ENCODE measurements around the gene RC3H1. TPM values are rescaled to one million over a fixed set of nuclear protein-coding genes. Genes with fewer than 3 reads are reported as not detected.
"Not testable (repeated sequence)": the region's sequence is repeated elsewhere in the genome, so short reads cannot be mapped to it uniquely, and the experiment has no call there.

RC3H1 gene
- total RNA-seq, 1 donor from 2014 or later: 19.1 TPM

DNA sequence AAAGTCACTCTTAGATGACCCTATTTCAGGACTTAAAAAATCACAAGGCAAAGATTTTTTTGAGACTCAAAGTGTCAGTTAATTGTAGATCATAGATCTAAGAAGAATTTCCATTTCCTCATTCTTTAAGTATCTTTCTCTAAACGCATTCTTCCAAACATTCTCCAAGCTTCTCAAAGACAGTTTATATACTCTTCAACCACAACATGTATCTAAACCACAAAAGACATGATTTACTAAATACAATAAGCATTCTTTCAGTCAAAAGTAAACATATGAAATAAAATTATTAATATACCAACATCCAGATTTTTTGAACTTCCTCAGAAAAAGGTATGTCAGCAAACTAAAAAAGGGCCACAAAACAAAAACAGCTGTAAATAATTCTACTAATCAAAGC, 24.4 kb downstream of the RC3H1 start:
- Histone ChIP-seq H3K4me3 (no peak overlapping the region), H3K27ac (replicated peaks) (no peak overlapping the region), H3K27me3 (ENCODE audit: low read depth) (no peaks in the 10 kb centered on the region), H3K9me3 (replicated peaks) (no peaks in the 10 kb centered on the region), H3K36me3 (peaks cover 22% of the 10 kb centered on the region), H3K4me1 (peaks cover 53% of the 10 kb centered on the region)
- DNase-seq: no peak
- TF ChIP-seq CTCF (IDR thresholded peaks at IDR 0.05; ENCODE audit: borderline replicate concordance): no peak
- intact Hi-C loops (cut with micrococcal nuclease): no loop called here

GRCh38 chr1:173996995-173997394, 25.2 kb downstream of the RC3H1 start:
- Histone ChIP-seq H3K27me3 (ENCODE audit: low read depth) (no peaks in the 10 kb centered on the region), H3K4me3 (no peak overlapping the region), H3K4me1 (peaks cover 46% of the 10 kb centered on the region), H3K9me3 (replicated peaks) (no peaks in the 10 kb centered on the region), H3K27ac (replicated peaks) (no peak overlapping the region), H3K36me3 (peaks cover 30% of the 10 kb centered on the region)
- intact Hi-C loops (cut with micrococcal nuclease): no loop called here
- DNase-seq: no peak
- TF ChIP-seq CTCF (IDR thresholded peaks at IDR 0.05; ENCODE audit: borderline replicate concordance): no peak

DNA sequence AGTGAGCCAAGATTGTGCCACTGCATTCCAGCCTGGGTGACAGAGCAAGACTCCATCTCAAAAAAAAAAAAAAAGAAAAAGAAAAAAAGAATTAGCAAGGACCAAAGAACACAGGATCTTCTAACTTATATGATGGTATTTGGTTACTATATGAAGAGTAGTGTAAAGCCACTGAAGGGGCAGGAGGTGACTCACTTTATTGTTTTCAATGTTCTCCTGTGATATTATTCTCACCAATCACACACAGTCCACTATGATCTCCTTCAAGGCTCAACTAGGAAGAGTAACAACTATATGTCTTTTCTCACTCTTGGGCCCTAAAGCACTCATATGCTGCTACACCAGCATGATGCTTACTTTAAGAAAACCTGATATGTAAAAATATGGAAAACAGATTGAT, 26.7 kb downstream of the RC3H1 start:
- intact Hi-C loops (cut with micrococcal nuclease): no loop called here

GRCh38 chr1:173993948-173994347, 28.2 kb downstream of the RC3H1 start:
- H3K27me3 ChIP-seq (ENCODE audit: low read depth); intact Hi-C loops (cut with micrococcal nuclease); H3K9me3 ChIP-seq (replicated peaks); H3K27ac ChIP-seq (replicated peaks); H3K4me3 ChIP-seq; DNase-seq: not testable (repeated sequence)
- Histone ChIP-seq H3K36me3 (peaks cover 56% of the 10 kb centered on the region), H3K4me1 (peaks cover 17% of the 10 kb centered on the region)

More for the DNA sequence above, 26.7 kb downstream of the RC3H1 start:
- no peak for DNase-seq
- Histone ChIP-seq H3K36me3 (peaks cover 45% of the 10 kb centered on the region), H3K4me1 (peaks cover 31% of the 10 kb centered on the region), H3K27ac (replicated peaks) (no peak overlapping the region), H3K27me3 (ENCODE audit: low read depth) (no peaks in the 10 kb centered on the region), H3K9me3 (replicated peaks) (no peaks in the 10 kb centered on the region), H3K4me3 (no peak overlapping the region)
- TF ChIP-seq CTCF (IDR thresholded peaks at IDR 0.05; ENCODE audit: borderline replicate concordance): no peak

DNA sequence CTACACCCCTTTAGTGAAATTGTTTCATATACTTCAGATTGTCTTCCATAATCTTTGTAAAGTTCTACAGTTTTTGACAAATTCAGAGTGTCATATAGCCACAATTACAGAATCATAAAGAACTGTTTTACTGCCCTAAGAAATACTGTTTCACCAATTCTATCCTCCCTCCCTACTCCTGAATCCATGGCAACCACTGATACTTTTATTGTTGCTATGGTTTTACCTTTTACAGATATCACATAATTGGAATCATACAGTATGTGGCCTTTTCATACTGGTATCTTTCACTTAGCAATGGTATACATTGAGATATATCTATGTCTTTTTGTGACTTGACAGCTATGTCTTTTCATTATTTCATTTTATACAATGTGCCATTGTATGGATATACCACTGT, 34.1 kb downstream of the RC3H1 start:
- TF ChIP-seq CTCF (IDR thresholded peaks at IDR 0.05; ENCODE audit: borderline replicate concordance): no peak
- DNase-seq: no peak
- Histone ChIP-seq H3K4me3 (no peak overlapping the region), H3K27ac (replicated peaks) (no peak overlapping the region), H3K27me3 (ENCODE audit: low read depth) (no peaks in the 10 kb centered on the region), H3K4me1 (no peaks in the 10 kb centered on the region), H3K36me3 (peaks cover 71% of the 10 kb centered on the region), H3K9me3 (replicated peaks) (no peaks in the 10 kb centered on the region)
- intact Hi-C loops (cut with micrococcal nuclease): loop anchor here (10.0 kb wide), 1 partner anchor 87 kb away; no protein-coding TSS in a partner anchor

DNA sequence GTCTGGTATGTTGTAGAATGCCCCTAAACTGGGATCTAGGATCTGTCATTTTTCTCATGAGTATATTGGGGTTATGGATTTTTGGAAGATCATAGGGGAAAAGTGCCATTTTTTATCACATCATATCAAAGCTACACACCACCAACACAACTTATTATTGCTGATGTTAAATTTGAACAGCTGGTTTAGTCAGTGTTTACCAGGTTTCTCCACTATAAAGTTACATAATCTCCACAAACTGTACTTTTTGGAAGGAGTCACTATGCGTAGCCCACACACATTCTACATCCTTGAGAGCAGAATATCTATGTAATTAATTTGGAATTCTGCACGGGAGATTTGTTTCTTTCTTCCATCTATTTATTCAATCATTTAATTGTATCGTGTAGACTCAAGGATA, 35.2 kb downstream of the RC3H1 start:
- no peak for DNase-seq
- Histone ChIP-seq H3K4me3 (no peak overlapping the region), H3K27ac (replicated peaks) (no peak overlapping the region), H3K27me3 (ENCODE audit: low read depth) (no peaks in the 10 kb centered on the region), H3K36me3 (peaks cover 71% of the 10 kb centered on the region), H3K4me1 (no peaks in the 10 kb centered on the region), H3K9me3 (replicated peaks) (no peaks in the 10 kb centered on the region)
- TF ChIP-seq CTCF (IDR thresholded peaks at IDR 0.05; ENCODE audit: borderline replicate concordance): no peak
- intact Hi-C loops (cut with micrococcal nuclease): loop anchor here (10.0 kb wide), 1 partner anchor 88 kb away; no protein-coding TSS in a partner anchor

Data from left ventricle myocardium inferior (tissue), 1 donor.